OCI-LY1 (cell line): ENCODE measurements around the gene ARHGEF28.

Experiments
- CTCF ChIP-seq: fragments of 200-600 bp; sonication (generic), shearing (Covaris generic); IDR thresholded peaks from 2 replicates; pipeline ENCODE4 v1.5.1; 2017; ENCODE audit warnings: mild to moderate bottlenecking, antibody characterized with exemption, low read length, moderate library complexity, mixed read lengths
- EZH2 ChIP-seq: fragments of 200-600 bp; sonication (generic), shearing (Covaris generic); IDR thresholded peaks from 2 replicates; pipeline ENCODE4 v1.8.0; 2017; ENCODE audit warnings: borderline replicate concordance, mixed run types, mild to moderate bottlenecking, antibody characterized with exemption, low read length, moderate library complexity, mixed read lengths

- TF ChIP-seq CTCF = no peak
- TF ChIP-seq EZH2 = no peak
Measured at GRCh38 chr5:73728493-73729273, 102.7 kb downstream of the ARHGEF28 start.
